Hematopoietic multipotent progenitor cell treated with erythropoietin and hydrocortisone succinate and interleukin-3 and kit ligand, for 6 days (in vitro differentiated cells): ENCODE results near the gene PTPRN2.

Experiments used
- DNase-seq: peaks from one replicate; pipeline ENCODE4 v3.0.0-alpha.2; 2015

The PTPRN2 gene

DNA sequence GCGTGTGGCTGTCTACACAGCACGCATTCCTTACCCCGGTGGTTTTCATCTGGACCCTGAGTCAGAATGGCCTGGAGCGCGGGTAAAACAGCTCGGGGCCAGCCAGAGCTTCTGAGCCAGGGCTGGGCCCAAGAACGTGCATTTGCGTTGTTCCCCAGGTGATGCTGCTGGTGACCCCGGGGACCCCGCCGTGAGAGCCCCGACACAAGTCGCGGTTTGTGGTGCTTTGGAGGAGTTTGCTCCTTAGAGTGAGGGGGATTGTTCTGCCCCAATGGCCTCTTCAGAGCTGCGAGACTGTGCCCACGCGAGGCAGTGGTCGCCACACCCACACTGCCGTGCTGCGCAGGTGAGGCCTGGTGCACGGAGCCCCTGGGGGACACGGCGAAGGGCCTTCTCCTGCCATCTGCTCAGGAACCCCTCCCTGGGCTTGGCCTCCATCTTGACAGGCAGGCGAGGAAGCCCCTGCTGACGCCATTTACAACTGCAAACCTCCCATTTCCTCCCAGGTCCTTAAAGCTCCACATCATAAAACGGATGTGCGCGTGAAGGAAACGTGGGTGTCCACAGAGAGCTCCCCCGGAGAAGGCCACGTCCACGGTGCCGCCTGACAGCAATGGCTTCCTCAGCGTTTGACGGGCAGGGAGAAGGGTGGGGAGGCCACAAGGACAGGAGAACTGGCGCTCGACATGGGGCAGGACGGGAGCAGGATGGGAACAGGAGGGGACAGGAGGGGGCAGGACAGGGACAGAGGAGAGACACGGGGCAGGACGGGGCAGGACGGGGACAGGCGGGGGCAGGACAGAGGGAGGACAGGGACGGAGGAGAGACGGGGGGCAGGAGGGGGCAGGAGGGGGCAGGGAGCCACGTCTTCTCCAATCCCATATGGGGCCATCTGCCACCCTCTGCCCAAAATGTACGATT, 773.6 kb downstream of the PTPRN2 start:
- DNase-seq = no peak

DNA sequence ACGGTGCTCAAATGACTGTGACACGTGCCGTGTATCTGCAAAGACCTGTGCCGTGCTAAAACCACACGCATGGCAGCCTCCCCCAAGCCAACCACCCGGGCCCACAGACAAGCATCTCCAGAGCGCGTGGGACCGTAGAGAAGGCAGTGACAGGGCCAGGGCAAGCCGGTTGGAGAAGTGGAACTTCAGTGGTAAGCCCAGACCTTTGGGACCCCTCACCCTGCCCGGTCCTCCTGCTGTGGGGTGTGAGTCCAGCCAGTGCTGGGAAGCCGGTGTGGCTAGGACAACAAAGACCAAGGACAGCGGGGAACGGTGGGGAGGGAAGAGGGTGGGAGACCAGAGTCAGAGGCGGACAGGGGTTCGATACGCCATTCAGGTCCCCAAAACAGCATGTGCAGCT, 774.6 kb downstream of the PTPRN2 start:
- DNase-seq = no peak

DNA sequence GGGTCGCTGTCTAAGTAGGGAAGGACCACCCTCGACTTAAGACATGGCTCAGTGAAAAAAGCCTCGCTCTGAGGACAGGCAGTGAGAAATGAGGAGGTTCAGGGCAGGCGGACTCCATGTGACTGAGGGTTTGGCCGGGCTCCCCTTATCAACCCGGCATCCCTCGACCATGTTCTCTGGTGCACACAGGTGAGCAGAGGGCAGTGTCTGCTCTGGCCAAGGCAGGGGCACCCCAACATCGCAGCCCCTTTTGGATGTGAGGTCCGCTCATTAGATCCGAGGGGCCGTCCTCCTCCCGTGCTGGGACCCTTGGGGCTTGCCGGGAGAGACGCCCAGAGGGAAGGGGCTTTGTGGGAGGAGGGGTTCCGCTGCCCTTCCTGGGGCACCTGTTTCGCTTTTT, 775.7 kb downstream of the PTPRN2 start:
- no peak for DNase-seq

DNA sequence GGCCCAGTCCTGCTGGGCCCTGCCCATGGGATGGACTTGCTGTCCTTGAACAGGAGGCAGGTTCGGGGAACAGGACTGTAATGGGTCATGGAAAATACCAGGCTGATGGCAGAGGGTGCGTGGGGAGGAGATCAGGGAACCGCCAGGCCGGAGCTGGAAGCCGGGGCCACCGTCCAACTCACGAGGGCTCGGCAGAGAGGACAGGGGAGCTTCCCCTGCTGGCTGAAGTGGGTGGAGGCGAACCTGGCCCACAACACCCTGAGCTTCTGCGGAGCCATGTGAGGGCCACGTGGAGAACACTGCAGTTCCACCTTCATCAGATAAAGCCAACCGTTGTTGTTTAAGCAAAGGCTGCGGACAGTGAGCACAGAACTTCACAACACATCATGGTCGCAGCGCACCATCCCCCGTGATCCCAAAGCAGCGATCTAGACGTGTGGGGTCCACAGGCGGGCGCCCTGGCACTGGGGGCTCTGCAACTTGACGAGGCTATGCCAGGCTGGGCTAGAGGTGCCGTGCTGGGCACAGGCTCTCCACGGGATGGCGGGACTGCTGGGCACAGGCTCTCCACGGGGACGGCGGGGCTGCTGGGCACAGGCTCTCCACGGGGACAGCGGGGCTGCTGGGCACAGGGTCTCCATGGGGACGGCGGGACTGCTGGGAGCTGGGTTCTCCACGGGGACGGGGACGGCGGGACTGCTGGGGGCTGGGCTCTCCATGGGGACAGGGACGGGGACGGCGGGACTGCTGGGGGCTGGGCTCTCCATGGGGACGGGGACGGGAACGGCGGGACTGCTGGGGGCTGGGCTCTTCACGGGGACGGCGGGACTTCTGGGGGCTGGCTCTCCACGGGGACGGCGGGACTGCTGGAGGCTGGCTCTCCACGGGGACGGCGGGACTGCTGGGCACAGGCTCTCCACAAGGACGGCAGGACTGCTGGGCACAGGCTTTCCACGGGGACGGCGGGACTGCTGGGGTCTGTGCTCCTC, 777.5 kb downstream of the PTPRN2 start:
- no peak for DNase-seq

DNA sequence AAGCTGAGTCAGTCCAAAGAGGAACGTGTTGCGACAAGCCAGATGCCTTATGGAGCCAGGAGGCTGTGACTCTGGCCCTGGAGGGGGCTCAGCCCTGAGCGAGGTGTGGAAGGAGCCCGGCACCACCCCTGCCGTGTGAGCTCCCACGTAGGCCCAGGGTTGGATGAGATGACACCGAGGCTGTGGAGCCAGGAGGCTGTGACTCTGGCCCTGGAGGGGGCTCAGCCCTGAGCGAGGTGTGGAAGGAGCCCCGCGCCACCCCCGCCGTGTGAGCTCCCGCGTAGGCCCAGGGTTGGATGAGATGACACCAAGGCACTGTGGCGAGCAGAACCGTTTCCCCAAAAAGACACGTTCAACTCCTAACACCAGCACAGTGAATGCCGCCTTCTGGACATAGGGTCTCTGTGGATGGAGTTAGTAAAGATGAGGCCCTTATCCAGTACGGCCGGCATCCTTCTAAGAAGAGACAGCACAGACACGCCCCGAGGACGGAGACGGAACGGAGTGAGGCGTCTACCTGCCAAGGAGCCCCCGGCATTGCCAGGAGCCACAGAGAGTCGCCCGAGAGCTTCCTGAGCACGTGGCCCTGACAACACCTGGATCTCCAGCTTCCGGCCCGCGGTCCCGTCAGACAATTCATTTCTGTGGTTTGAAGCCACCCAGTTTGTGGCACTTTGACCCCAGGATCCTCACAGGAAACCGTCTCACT, 778.3 kb downstream of the PTPRN2 start:
- no peak for DNase-seq

DNA sequence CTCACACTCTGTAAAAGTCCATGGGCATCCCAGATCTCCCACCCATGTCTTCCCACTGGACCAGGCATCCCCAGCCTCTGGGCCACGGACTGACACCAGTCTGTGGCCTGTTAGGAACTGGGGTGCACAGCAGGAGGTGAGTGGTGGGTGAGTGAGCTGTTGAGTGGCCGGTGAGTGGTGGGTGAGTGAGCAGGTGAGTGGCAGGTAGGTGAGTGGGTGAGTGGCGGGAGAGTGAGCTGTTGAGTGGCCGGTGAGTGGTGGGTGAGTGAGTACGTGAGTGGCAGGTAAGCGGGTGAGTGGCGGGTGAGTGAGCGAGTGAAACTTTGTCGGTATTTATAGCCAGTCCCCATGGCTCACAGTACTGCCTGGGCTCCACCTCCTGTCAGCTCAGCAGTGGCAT, 779.6 kb downstream of the PTPRN2 start:
- DNase-seq = no peak

DNA sequence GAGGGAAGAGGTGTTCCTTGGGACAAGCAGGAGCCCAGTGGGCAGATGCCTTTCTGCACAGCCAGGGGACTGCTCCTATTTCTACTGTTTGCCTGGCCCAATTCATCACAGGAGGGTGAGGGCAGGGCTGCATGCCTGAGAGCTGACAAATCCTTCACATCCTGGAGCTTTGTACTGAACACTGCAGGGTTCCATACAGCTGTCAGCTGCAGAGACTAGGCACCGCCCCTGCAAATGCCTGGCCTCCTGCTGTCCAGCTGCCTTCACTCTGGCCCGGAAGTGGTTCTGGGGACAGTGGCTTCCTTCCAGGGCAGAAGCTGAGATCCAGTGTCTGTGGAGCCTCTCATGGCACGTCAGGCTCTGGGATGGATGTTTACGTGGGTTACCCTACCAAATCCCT, 780.1 kb downstream of the PTPRN2 start:
- no peak for DNase-seq

DNA sequence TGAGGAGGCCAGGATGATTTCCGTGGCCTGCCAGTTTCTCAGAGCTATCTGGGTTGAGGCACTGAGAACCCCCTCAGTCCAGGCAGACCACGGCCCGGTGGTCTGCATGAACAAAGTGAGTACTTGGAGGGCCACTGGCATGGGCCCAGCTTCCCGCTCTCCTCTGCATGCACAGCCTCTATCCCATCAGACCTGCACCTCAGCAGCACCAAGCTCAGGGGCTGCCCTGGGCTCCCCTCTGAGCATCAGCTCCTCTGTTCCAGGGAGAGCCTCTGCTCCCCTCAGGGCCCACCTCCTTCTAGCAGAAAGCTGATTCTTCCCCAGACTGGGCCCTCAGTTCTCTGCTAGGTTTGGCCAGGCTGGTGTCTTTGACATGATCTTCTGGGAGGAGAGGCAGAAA, 780.9 kb downstream of the PTPRN2 start:
- DNase-seq = no peak

DNA sequence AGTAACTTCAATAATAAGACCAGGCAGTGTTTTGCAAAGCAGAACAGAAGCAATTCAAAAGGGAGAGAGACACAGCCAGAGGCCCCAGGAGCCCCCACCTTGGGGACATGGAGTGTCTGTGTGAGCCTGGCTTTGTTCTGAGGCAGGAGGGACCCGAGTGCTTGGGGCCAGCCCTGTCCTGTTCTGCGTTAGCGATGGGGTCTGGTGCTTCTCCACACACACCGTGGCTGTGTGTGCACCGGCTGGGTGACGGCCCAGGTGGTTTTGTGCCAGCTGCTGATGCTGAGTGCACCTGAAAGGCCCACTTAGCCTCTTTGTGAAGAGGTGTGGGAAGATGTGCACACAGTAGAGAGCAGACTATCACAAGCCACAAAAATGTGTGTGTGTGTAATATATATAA, 781.9 kb downstream of the PTPRN2 start:
- DNase-seq = no peak

DNA sequence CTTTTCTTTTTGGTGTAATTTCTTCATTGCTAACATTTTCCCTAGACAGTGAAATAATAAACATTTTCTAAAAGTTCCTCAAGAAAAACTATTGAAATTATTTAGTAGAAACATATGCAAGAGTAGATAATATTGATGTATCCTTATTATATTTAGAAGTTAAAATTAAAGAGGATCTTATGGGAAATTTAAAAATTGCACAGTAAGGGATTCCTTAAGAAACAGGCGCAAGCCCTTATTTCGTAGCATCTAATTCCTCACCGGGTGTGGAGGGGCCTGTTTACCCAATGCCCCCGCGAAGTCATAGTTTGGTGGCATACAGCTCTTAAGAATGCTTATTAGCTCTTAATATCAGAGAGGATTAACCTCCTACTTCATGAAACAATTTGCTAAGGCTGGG, 783.7 kb downstream of the PTPRN2 start:
- DNase-seq = no peak

DNA sequence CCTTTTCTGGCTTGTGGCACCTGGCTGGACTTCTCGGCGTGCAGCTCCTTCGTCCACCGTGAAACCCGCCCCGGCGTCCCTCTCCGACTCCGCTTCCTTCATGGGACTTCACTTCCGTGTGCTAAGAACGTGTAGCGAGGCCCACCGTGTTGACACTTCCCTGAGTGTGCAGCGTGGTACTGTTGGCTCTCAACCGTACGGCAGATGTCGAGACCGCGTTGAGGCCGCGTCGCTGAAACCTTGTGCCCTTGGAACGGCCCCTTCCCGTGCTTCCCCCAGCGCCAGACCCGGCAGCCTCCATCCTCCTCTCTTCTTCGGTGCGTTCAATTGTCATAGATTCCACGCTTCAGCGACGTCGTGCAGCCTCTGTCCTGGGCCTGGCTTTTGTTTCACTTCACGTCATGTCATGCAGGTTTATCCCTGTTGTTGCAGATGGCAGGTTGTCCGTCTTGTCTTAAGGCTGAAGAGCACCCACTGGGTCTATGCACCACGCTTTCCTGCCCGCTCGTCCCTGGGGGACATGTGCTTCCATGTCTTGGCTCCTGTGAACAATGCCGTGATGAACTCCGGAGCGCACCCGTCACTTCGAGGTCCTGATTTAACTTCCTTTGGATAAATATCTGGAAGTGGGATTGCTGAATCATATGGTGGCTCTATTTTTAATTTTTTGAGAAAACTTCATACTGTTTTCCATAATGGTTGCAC, 785.5 kb downstream of the PTPRN2 start:
- no peak for DNase-seq

DNA sequence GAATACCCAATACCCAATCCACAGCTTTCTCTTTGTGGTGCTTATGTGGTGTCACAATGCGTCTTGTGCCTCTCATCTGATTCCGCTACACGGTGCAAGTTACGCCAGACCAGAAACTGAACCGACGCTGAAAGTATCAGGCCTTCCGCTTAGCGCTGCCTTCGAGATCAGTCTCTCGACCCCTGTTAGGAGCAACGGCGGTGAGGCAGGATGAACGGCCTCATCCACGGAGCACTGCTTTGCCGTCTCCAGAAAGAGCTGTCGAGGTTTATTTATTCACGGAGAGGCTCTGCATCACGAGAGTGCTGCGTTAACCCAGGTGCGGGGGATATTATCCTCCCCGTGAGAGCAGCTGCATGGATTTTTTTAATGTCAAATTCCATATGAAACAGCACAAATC, 786.5 kb downstream of the PTPRN2 start:
- DNase-seq = no peak

DNA sequence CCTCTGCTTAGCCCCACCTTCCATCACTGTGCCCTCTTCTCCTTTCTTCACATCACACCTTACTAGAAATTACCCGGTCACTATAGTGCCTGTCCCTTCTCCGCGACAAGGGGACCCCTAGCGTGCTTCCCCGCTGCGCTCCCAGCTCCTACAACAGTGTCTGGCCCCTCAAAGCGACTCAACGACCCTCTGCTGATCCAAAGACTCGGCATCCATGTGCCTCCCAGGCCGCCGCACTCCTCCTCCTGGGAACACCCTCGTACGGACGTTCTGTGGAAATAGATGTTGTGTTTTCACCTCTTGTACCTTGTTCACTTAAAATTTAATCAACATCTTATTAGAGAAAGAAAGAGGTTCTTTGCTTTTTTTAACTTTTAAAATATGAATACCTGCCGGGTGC, 787.3 kb downstream of the PTPRN2 start:
- no peak for DNase-seq

DNA sequence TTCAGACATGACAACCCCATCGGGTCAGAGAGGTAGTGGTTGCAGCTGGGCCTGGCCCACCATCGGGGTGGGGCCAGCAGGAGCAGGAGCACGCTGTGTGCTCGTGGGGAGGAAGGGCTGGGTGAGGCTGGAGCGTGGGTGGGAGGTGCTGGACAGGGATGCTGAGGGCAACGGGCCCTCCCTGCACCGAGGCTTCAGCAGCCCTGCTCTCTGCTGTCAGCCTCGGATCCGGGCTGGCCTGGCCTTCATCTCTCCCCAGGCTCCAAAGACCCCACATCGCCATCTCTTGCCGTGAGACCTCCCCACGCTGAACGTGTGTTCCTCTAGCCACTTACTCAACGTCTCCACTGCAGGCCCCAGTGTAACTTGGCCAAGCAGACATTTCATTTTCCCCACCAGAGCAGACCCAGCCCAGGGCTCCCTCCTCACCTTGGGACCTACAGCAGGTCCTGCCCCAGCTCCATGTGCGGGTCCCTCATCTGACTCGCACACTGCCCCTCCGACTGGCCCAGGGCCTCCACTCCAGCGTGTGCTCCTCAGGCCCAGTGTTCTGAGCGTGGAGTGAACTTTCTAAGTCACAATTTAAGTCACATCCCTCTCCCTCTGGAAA, 788.4 kb downstream of the PTPRN2 start:
- no peak for DNase-seq

DNA sequence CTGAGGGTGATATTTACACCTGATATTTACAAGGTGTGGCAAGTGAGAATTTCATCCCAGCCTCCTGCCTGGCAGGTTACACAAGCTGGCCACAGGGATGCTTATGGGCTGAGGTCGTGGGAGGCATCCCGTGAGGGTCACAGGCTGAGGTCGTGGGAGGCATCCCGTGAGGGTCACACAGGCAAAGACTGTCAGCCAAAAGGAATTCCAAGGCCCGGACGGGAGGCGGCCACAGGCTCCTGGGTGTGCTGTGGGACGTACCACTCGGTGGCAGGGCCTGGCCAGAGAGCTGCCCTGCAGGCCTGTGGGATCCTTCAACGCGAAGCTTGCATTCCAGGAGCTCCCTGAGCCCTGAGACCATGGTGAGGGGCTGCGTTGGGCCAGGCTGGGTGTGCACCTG, 790.3 kb downstream of the PTPRN2 start:
- no peak for DNase-seq

DNA sequence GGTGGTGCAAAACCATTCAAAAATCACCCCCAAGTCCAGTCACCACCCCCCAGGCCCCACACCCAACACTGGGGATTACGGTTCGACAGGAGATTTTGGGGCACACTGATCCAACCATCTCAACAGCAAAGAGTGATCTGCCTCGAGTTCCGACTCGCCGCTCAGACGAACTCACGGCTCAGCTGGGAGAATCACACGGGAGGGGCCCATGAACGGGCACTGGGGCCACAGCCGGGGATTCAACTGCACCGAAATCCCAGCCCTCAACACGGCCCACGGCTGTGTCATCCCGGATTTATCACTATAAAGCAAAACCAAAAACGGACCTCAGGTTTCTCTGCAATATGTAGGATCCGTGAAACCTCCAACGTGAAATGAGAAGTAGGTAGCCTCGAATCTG, 790.8 kb downstream of the PTPRN2 start:
- DNase-seq = no peak

DNA sequence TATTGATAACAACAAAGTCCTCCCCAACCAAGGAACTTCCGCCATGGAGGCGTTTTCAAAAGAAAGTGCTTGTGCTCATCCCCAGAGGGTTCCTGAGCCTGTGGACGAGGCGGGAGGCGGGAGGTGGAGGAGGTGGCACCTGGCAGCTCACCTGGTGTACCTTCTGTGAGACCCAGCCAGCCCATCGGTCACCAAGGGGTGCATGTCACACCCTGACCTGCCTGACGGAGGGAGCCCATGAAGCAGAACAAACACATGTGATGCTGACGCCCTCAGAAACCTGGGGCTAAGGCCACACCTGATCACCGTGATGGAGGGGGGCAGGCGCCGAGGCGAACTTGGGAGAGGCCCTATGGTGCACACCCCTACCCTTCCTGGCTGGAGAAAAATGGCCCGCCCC, 792.0 kb downstream of the PTPRN2 start:
- no peak for DNase-seq

DNA sequence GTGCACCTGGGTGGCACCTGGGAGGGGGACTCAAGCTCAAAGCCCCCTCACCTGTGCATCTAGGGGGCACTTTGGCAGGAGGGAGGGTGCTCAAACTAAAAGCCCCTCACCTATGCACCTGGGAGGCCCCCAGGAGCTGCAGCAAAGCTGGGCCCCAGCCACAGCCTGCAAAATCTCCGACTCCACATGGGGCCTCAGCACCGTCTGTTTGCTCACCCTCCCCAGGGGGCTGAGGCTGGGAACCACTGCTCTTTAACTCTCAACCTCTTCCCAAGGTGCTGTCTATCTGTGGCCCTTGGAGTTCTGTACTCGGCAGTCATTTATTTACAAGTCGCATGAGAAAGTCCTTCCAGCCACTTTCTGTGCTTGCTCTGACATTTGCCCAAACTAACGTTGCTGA, 792.4 kb downstream of the PTPRN2 start:
- DNase-seq = no peak

DNA sequence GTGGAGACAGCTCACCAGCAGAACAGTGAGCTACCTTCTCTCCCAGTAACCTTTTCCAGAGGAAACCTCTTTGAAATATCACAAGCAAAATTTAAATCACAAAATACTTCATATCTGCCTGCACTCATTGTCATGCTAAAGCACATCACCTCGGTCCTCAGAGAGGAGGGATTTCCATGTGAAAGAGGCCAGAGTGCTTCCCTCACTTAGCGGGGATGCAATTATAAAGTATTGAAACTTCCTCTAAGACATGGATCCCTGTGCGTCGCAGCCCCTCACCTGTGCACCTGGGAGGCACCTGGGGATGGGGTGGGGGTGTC, 792.9 kb downstream of the PTPRN2 start:
- no peak for DNase-seq

DNA sequence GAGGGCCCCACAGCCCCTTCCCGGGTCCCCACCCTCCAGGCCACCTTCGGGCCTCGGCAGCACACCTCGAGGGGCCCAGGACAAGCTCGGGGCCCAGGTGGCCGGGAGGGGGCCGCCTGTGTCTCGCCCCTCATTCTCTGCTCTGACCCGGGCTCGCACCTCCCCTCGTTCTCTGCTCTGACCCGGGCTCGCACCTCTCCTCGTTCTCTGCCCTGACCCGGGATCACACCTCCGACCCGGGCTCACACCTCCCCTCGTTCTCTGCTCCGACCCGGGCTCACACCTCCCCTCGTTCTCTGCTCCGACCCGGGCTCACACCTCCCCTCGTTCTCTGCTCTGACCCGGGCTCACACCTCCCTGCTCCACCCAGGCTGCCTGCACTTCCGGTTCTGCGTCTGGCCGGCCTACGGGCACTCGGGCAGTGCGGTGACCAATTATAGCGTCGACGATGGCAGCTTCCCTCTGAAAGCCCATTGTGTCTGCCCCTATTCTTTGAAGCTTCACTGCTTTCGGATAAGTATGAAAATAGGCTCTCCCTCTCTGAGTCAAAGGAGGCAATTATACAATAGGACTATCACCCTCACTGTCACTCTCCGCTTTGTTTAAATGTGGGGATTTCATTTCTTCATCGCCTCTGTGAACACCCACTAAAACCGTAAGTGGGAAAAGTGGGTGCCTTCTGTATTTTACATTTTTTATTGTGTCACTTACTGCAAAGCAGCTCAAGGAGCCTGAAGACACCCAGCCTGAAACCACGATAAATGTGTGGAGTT, 793.5 kb downstream of the PTPRN2 start:
- DNase-seq = no peak

DNA sequence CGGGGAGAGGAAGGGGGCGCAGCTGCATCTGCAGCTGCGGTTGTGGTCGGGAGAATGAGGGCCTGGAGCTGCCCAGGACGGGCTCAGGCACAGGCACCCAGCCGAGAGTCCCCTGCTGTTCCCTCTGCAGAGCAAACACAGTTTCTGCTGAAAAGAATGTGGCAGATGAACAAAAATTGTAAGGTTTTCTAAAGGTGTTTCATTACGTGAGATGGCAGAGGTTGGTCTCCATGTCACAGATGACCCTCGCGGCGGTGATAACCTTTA, 794.6 kb downstream of the PTPRN2 start:
- no peak for DNase-seq
